ENCODE data around the gene AFF2. TPM values are rescaled to one million over a fixed set of nuclear protein-coding genes. Genes with fewer than 3 reads are reported as not detected.
"Not testable (repeated sequence)": the region's sequence is repeated elsewhere in the genome, so short reads cannot be mapped to it uniquely, and the experiment has no call there.

The AFF2 gene
- total RNA-seq, 2 donors from 2014 or later: 0.13 to 0.42 TPM

DNA sequence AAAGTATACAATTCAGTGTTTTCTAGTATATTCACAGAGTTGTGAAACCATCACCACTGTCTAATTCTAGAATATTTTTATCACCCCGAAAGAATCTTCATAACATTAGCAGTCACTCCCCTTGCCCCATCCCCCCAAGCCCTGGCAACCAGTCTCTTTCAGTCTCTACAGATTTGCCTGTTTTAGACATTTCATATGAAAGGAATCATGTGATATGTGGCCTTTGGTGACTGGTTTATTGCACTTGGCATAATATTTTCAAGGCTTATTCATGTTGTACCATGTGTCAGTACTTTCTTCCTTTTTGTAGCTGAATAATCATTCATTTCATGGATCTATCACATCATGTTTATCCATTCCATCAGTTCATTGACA lies 371.7 kb downstream of the AFF2 start:
- ATAC-seq (replicated peaks): no peak
- no peaks in the 10 kb centered on the region for H3K4me1 Mint-ChIP-seq
- H3K27ac Mint-ChIP-seq: no peak overlapping the region
- no peak overlapping the region for H3K4me3 Mint-ChIP-seq
- no peaks in the 10 kb centered on the region for H3K9me3 Mint-ChIP-seq
- H3K36me3 Mint-ChIP-seq (ENCODE audit: low read depth): no peaks in the 10 kb centered on the region
- H3K27me3 Mint-ChIP-seq: no peaks in the 10 kb centered on the region

- no peak for ATAC-seq (replicated peaks)
- no peak overlapping the region for H3K4me3 Mint-ChIP-seq
Measured at GRCh38 chrX:148872881-148873280, 372.5 kb downstream of the AFF2 start.

GRCh38 chrX:148874636-148875246 lies 374.3 kb downstream of the AFF2 start:
- H3K27me3 Mint-ChIP-seq: no peaks in the 10 kb centered on the region
- H3K4me1 Mint-ChIP-seq: no peaks in the 10 kb centered on the region

More at GRCh38 chrX:148872881-148873280, 372.5 kb downstream of the AFF2 start:
- Mint-ChIP-seq H3K27ac (no peak overlapping the region), H3K9me3 (no peaks in the 10 kb centered on the region), H3K27me3 (no peaks in the 10 kb centered on the region), H3K4me1 (no peaks in the 10 kb centered on the region), H3K36me3 (ENCODE audit: low read depth) (no peaks in the 10 kb centered on the region)

GRCh38 chrX:148878371-148878770 lies 378.0 kb downstream of the AFF2 start:
- Mint-ChIP-seq H3K4me3 (no peak overlapping the region), H3K9me3 (no peaks in the 10 kb centered on the region), H3K27ac (no peak overlapping the region), H3K4me1 (no peaks in the 10 kb centered on the region), H3K36me3 (ENCODE audit: low read depth) (no peaks in the 10 kb centered on the region), H3K27me3 (no peaks in the 10 kb centered on the region)
- no peak for ATAC-seq (replicated peaks)

More at GRCh38 chrX:148874636-148875246, 374.3 kb downstream of the AFF2 start:
- no peak for ATAC-seq (replicated peaks)
- H3K9me3 Mint-ChIP-seq: no peaks in the 10 kb centered on the region
- H3K36me3 Mint-ChIP-seq (ENCODE audit: low read depth): no peaks in the 10 kb centered on the region
- no peak overlapping the region for H3K4me3 Mint-ChIP-seq
- no peak overlapping the region for H3K27ac Mint-ChIP-seq

DNA sequence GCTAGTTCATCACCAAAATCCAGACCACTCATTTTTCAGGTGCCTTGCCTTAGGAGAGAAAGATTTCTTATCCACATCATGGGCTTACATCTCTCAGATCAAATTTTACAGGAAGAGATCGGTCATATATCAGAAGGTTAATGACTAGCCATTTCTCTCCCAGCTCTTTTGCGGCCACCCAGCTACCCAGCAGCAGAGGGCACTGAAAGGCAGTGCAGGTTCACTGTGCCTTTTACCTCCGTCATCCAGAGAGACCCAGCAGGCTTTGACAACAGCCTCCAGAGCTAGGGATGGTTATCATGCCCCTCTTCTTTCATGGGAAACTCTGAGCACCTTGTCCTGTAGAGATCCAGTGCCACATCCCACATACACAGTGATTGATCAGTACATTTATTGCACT lies 384.8 kb downstream of the AFF2 start:
- no peaks in the 10 kb centered on the region for H3K9me3 Mint-ChIP-seq
- H3K36me3 Mint-ChIP-seq (ENCODE audit: low read depth): no peaks in the 10 kb centered on the region
- ATAC-seq (replicated peaks): no peak
- no peaks in the 10 kb centered on the region for H3K4me1 Mint-ChIP-seq
- H3K27me3 Mint-ChIP-seq: no peaks in the 10 kb centered on the region
- no peak overlapping the region for H3K4me3 Mint-ChIP-seq
- H3K27ac Mint-ChIP-seq: no peak overlapping the region

- Mint-ChIP-seq H3K27me3 (no peaks in the 10 kb centered on the region), H3K9me3 (no peaks in the 10 kb centered on the region), H3K27ac (no peak overlapping the region), H3K36me3 (ENCODE audit: low read depth) (no peaks in the 10 kb centered on the region), H3K4me1 (no peaks in the 10 kb centered on the region), H3K4me3 (no peak overlapping the region)
- ATAC-seq (replicated peaks): no peak
Measured at GRCh38 chrX:148893395-148893794, 393.0 kb downstream of the AFF2 start.

DNA sequence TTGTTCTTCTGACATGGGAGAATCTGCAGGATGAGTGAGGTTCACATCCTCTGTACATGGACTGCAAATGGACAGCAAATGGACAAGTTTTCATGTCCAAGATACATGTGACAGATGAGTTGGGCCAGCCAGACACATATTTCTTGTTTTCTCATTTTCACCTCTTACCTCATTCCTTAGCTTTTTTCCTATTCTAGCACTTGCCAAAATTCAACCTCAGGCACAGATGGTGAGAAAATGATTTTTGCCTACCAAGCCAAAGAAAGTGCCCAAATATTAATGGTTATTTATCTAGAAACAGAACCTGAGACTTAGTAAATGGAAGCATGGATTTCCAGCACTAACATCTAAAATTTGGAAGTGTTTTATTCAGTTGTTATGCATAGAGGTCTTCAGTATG lies 402.2 kb downstream of the AFF2 start:
- H3K27ac Mint-ChIP-seq: no peak overlapping the region
- no peak overlapping the region for H3K4me3 Mint-ChIP-seq
- no peaks in the 10 kb centered on the region for H3K9me3 Mint-ChIP-seq
- H3K27me3 Mint-ChIP-seq: no peaks in the 10 kb centered on the region
- H3K4me1 Mint-ChIP-seq: no peaks in the 10 kb centered on the region
- no peak for ATAC-seq (replicated peaks)
- no peaks in the 10 kb centered on the region for H3K36me3 Mint-ChIP-seq (ENCODE audit: low read depth)

DNA sequence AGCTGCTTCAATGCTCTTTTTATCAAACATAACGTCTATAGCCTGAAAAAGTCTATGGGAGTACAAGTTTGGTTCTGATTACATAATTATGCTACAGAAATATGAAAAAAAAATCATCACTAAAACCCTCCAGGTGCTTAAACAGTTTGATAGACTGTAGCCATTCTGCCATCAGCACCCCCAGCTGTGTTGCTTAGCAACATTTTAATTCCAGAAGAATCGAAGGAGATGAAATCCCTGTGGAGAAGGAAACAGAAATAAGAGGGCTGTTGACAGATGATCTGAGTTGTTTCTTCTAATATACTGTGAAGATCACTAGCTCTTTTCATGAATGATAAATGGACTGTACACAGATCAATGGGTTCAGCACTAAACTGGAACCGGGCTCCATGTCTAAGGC lies 402.8 kb downstream of the AFF2 start:
- no peaks in the 10 kb centered on the region for H3K36me3 Mint-ChIP-seq (ENCODE audit: low read depth)
- no peak overlapping the region for H3K27ac Mint-ChIP-seq
- H3K4me3 Mint-ChIP-seq: no peak overlapping the region
- no peaks in the 10 kb centered on the region for H3K4me1 Mint-ChIP-seq
- H3K9me3 Mint-ChIP-seq: no peaks in the 10 kb centered on the region
- H3K27me3 Mint-ChIP-seq: no peaks in the 10 kb centered on the region
- ATAC-seq (replicated peaks): no peak

- Mint-ChIP-seq H3K9me3 (no peaks in the 10 kb centered on the region), H3K36me3 (ENCODE audit: low read depth) (no peaks in the 10 kb centered on the region), H3K27me3 (no peaks in the 10 kb centered on the region), H3K4me1 (no peaks in the 10 kb centered on the region), H3K27ac (no peak overlapping the region), H3K4me3 (no peak overlapping the region)
- no peak for ATAC-seq (replicated peaks)
Measured at GRCh38 chrX:148904421-148905111, 404.1 kb downstream of the AFF2 start.

GRCh38 chrX:148905400-148905799 lies 405.0 kb downstream of the AFF2 start:
- Mint-ChIP-seq H3K4me1 (no peaks in the 10 kb centered on the region), H3K27me3 (no peaks in the 10 kb centered on the region), H3K4me3 (no peak overlapping the region), H3K27ac (no peak overlapping the region), H3K9me3 (no peaks in the 10 kb centered on the region), H3K36me3 (ENCODE audit: low read depth) (no peaks in the 10 kb centered on the region)
- ATAC-seq (replicated peaks): no peak

DNA sequence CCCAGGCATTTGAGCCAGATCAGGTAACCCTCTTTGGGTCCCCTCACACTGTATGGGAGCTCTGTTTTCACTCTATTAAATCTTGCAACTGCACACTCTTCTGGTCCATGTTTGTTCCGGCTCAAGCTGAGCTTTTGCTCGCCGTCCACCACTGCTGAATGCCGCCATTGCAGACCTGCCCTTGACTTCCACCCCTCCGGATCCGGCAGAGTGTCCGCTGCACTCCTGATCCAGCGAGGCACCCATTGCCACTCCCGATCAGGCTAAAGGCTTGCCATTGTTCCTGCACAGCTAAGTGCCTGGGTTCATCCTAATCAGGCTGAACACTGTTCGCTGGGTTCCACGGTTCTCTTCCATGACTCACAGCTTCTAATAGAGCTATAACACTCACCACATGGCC lies 406.2 kb downstream of the AFF2 start:
- not testable (repeated sequence) for H3K9me3 Mint-ChIP-seq; H3K4me1 Mint-ChIP-seq; H3K27ac Mint-ChIP-seq; ATAC-seq (replicated peaks); H3K4me3 Mint-ChIP-seq; H3K36me3 Mint-ChIP-seq (ENCODE audit: low read depth); H3K27me3 Mint-ChIP-seq

- Mint-ChIP-seq H3K4me1 (no peaks in the 10 kb centered on the region), H3K9me3 (no peaks in the 10 kb centered on the region), H3K4me3 (no peak overlapping the region), H3K27ac (no peak overlapping the region), H3K27me3 (no peaks in the 10 kb centered on the region), H3K36me3 (ENCODE audit: low read depth) (no peaks in the 10 kb centered on the region)
- no peak for ATAC-seq (replicated peaks)
Measured at GRCh38 chrX:148909758-148910157, 409.3 kb downstream of the AFF2 start.

DNA sequence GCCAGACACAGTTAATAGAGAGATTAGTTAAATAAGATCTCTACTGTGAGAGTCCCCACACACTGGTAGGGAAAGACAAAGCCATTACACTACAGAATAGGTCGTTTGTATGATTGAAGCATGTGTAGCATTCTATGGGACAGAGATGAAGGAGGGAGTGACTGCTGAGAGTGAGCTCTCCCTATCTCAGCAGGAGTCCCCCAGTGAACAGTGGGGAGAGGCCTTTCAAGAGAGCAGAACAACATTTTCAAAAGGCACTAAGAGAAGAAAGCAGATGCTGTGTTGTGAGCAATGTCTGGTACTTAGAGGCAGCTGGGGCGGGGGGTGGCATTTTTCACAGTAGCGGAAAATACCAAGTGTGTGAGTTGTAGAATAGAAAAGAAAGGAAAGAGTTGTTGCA lies 413.6 kb downstream of the AFF2 start:
- no peaks in the 10 kb centered on the region for H3K9me3 Mint-ChIP-seq
- no peaks in the 10 kb centered on the region for H3K4me1 Mint-ChIP-seq
- H3K27ac Mint-ChIP-seq: no peak overlapping the region
- H3K36me3 Mint-ChIP-seq (ENCODE audit: low read depth): no peaks in the 10 kb centered on the region
- no peaks in the 10 kb centered on the region for H3K27me3 Mint-ChIP-seq
- H3K4me3 Mint-ChIP-seq: no peak overlapping the region
- no peak for ATAC-seq (replicated peaks)

DNA sequence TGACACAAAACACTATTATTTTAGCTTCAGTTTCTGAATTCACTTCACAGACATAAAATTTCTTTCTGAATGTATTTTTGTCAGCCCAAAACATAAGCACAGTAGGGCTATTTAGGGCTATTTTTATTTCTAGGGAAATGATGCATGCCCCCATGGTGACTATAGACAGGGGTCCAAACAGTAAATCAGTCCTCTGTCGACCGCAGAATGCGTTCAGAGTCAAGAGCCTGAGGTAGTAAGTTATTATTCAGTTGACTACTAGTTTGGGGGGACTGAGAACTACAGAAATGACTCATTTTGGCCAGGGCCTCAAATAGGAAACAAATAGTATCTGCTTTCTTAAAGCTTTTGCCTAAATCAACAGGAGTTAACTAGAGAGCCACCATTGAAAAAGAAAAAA lies 414.4 kb downstream of the AFF2 start:
- Mint-ChIP-seq H3K4me3 (no peak overlapping the region), H3K36me3 (ENCODE audit: low read depth) (no peaks in the 10 kb centered on the region), H3K9me3 (no peaks in the 10 kb centered on the region), H3K27me3 (no peaks in the 10 kb centered on the region), H3K27ac (no peak overlapping the region), H3K4me1 (no peaks in the 10 kb centered on the region)
- ATAC-seq (replicated peaks): no peak

- Mint-ChIP-seq H3K36me3 (ENCODE audit: low read depth) (no peaks in the 10 kb centered on the region), H3K27me3 (no peaks in the 10 kb centered on the region), H3K27ac (no peak overlapping the region), H3K9me3 (no peaks in the 10 kb centered on the region), H3K4me3 (no peak overlapping the region), H3K4me1 (no peaks in the 10 kb centered on the region)
- no peak for ATAC-seq (replicated peaks)
Measured at GRCh38 chrX:148915474-148915873, 415.1 kb downstream of the AFF2 start.

Measured in activated T-helper 17 cell treated with anti-CD3 and anti-CD28 coated beads, Interleukin-2, amount 50 U/mL, for 72 hours (primary cell).